H9 (cell line): ENCODE measurements around the gene GRIK3. TPM values are rescaled to one million over a fixed set of nuclear protein-coding genes. Genes with fewer than 3 reads are reported as not detected.
A peak's percentile ranks its signal among the peaks of the same experiment; 100 is the strongest.

Source experiments
- DNase-seq: peaks from one replicate; pipeline ENCODE4 v3.0.0-alpha.2; 2017
- H2AFZ ChIP-seq: one replicate; pipeline ENCODE4 v1.6.1; 2013; ENCODE audit warnings: mild to moderate bottlenecking, low read length, control low read depth, moderate library complexity
- H2AK5ac ChIP-seq: 2 replicates; pipeline ENCODE4 v1.6.1; 2013; ENCODE audit warnings: low read length, control low read depth, mixed read lengths; ENCODE audit not compliant: insufficient read length
- H2BK120ac ChIP-seq: one replicate; pipeline ENCODE4 v1.6.1; 2013; ENCODE audit warnings: low read depth, mild to moderate bottlenecking, low read length, control low read depth, inconsistent platforms; ENCODE audit not compliant: poor library complexity, severe bottlenecking
- H2BK12ac ChIP-seq: 2 replicates; pipeline ENCODE4 v1.6.1; 2013; ENCODE audit warnings: low read length, control low read depth, mixed read lengths, low read depth; ENCODE audit not compliant: insufficient read length
- H2BK15ac ChIP-seq: 2 replicates; pipeline ENCODE4 v1.6.1; 2013; ENCODE audit warnings: low read depth, low read length, control low read depth
- H2BK20ac ChIP-seq: one replicate; pipeline ENCODE4 v1.6.1; 2013; ENCODE audit warnings: low read depth, mild to moderate bottlenecking, low read length, control low read depth, inconsistent platforms; ENCODE audit not compliant: poor library complexity, severe bottlenecking
- H2BK5ac ChIP-seq: 2 replicates; pipeline ENCODE4 v1.6.1; 2013; ENCODE audit warnings: low read length, control low read depth, mixed read lengths; ENCODE audit not compliant: insufficient read length
- H3K14ac ChIP-seq: 2 replicates; pipeline ENCODE4 v1.6.1; 2013; ENCODE audit warnings: low read length, control low read depth; ENCODE audit not compliant: insufficient read depth
- H3K18ac ChIP-seq: 2 replicates; pipeline ENCODE4 v1.6.1; 2013; ENCODE audit warnings: low read depth, mild to moderate bottlenecking, mixed read lengths, low read length, control low read depth; ENCODE audit not compliant: insufficient read length
- H3K23ac ChIP-seq: 2 replicates; pipeline ENCODE4 v1.6.1; 2013; ENCODE audit warnings: low read length, control low read depth, mixed read lengths, low read depth; ENCODE audit not compliant: insufficient read length
- H3K23me2 ChIP-seq: 2 replicates; pipeline ENCODE4 v1.6.1; 2013; ENCODE audit warnings: low read depth, mild to moderate bottlenecking, mixed read lengths, low read length, control low read depth; ENCODE audit not compliant: insufficient read length, poor library complexity, severe bottlenecking
- H3K27ac ChIP-seq: 2 replicates; pipeline ENCODE4 v1.5.1; 2013; ENCODE audit warnings: low read length, control low read depth, mixed read lengths, low read depth; ENCODE audit not compliant: insufficient read length
- H3K27me3 ChIP-seq: 2 replicates; pipeline ENCODE4 v1.6.1; 2013; ENCODE audit warnings: low read length, control low read depth, inconsistent platforms; ENCODE audit not compliant: insufficient read depth
- H3K4ac ChIP-seq: 2 replicates; pipeline ENCODE4 v1.6.1; 2013; ENCODE audit warnings: low read depth, mild to moderate bottlenecking, control low read depth, inconsistent platforms, low read length, moderate library complexity
- H3K4me1 ChIP-seq: 2 replicates; pipeline ENCODE4 v1.6.1; 2013; ENCODE audit warnings: low read length, control low read depth, inconsistent platforms; ENCODE audit not compliant: insufficient read depth
- H3K4me2 ChIP-seq: 2 replicates; pipeline ENCODE4 v1.6.1; 2013; ENCODE audit warnings: low read length, control low read depth, mixed read lengths; ENCODE audit not compliant: insufficient read length, insufficient read depth
- H3K56ac ChIP-seq: 2 replicates; pipeline ENCODE4 v1.6.1; 2013; ENCODE audit warnings: low read depth, mild to moderate bottlenecking, mixed read lengths, low read length, control low read depth; ENCODE audit not compliant: insufficient read length
- H3K79me1 ChIP-seq: 2 replicates; pipeline ENCODE4 v1.6.1; 2013; ENCODE audit warnings: low read depth, mild to moderate bottlenecking, moderate library complexity, low read length, control low read depth, inconsistent platforms; ENCODE audit not compliant: insufficient read depth, poor library complexity, severe bottlenecking
- H3K79me2 ChIP-seq: 2 replicates; pipeline ENCODE4 v1.6.1; 2013; ENCODE audit warnings: low read length, control low read depth, inconsistent platforms; ENCODE audit not compliant: insufficient read depth
- H3K9ac ChIP-seq: 2 replicates; pipeline ENCODE4 v1.6.1; 2013; ENCODE audit warnings: low read length, control low read depth, mixed read lengths; ENCODE audit not compliant: insufficient read length; ENCODE audit errors: extremely low read depth
- H3K9me3 ChIP-seq: one replicate; pipeline ENCODE4 v1.6.1; 2013; ENCODE audit warnings: low read depth, low read length, inconsistent platforms; ENCODE audit not compliant: control insufficient read depth
- H3T11ph ChIP-seq: one replicate; pipeline ENCODE4 v1.6.1; 2013; ENCODE audit warnings: mild to moderate bottlenecking, low read length, control low read depth, inconsistent platforms
- H4K20me1 ChIP-seq: one replicate; pipeline ENCODE4 v1.6.1; 2013; ENCODE audit not compliant: control insufficient read depth, insufficient read length, insufficient read depth
- H4K5ac ChIP-seq: 2 replicates; pipeline ENCODE4 v1.6.1; 2013; ENCODE audit warnings: low read depth, mild to moderate bottlenecking, mixed read lengths, low read length, control low read depth; ENCODE audit not compliant: insufficient read length
- H4K8ac ChIP-seq: replicated peaks from 2 replicates; pipeline ENCODE4 v1.6.1; 2013; ENCODE audit warnings: low read length, control low read depth, mixed read lengths, low read depth; ENCODE audit not compliant: insufficient read length
- H4K91ac ChIP-seq: 2 replicates; pipeline ENCODE4 v1.6.1; 2013; ENCODE audit warnings: low read depth, mild to moderate bottlenecking, moderate library complexity, mixed read lengths, low read length, control low read depth; ENCODE audit not compliant: insufficient read length
- H3K27ac Mint-ChIP-seq, 3 experiments: 2 replicates in 2 of 3; 3 replicates in 1 of 3; pipeline ENCODE4 v1.8.0; 2020 to 2021; ENCODE audit warnings: mixed read lengths in 3 of 3, mild to moderate bottlenecking in 1 of 3, moderate library complexity in 1 of 3
- H3K27me3 Mint-ChIP-seq: 2 replicates; pipeline ENCODE4 v1.8.0; 2021; ENCODE audit warnings: low read depth, mild to moderate bottlenecking, moderate library complexity, mixed read lengths
- H3K36me3 Mint-ChIP-seq, 3 experiments: 2 replicates in 2 of 3; 3 replicates in 1 of 3; pipeline ENCODE4 v1.8.0; 2020 to 2021; ENCODE audit warnings: low read depth in 3 of 3, mixed read lengths in 3 of 3; ENCODE audit not compliant: insufficient read depth in 1 of 3
- H3K4me1 Mint-ChIP-seq, 2 experiments: 2 replicates each; pipeline ENCODE4 v1.8.0; 2020; ENCODE audit warnings: mixed read lengths in 2 of 2
- H3K4me3 Mint-ChIP-seq, 2 experiments: 2 replicates in 1 of 2; 3 replicates in 1 of 2; pipeline ENCODE4 v1.8.0; 2020 to 2021; ENCODE audit warnings: mild to moderate bottlenecking in 2 of 2, mixed read lengths in 2 of 2, moderate library complexity in 1 of 2
- H3K9me3 Mint-ChIP-seq, 2 experiments: 2 replicates in 1 of 2; 3 replicates in 1 of 2; pipeline ENCODE4 v1.8.0; 2020; ENCODE audit warnings: mild to moderate bottlenecking in 2 of 2, mixed read lengths in 2 of 2, moderate library complexity in 1 of 2
- WGBS: extraction: QIAGEN DNeasy Blood & Tissue Kit; methylation state at CpG from one replicate; pipeline ENCODE4 v1.1.7; 2013; ENCODE audit warnings: missing lambda C conversion rate, low lambda C conversion rate, mixed read lengths; ENCODE audit not compliant: insufficient read length; ENCODE audit errors: extremely low coverage; 5-methylcytosine and 5-hydroxymethylcytosine counted together
- total RNA-seq: library from RNA; stranded (reverse); gene quantifications from 2 replicates; pipeline ENCODE4 v1.2.1, GENCODE V29; 2021
- TF ChIP-seq, protein P1 (sequence below): fragments of 200-600 bp; sonication (generic); conservative IDR thresholded peaks from 3 replicates; pipeline ENCODE4 v1.8.0; 2021; ENCODE audit warnings: antibody characterized with exemption, mild to moderate bottlenecking

GRIK3 gene
- total RNA-seq, 1 experiment from 2014 or later = 1.7 TPM

DNA sequence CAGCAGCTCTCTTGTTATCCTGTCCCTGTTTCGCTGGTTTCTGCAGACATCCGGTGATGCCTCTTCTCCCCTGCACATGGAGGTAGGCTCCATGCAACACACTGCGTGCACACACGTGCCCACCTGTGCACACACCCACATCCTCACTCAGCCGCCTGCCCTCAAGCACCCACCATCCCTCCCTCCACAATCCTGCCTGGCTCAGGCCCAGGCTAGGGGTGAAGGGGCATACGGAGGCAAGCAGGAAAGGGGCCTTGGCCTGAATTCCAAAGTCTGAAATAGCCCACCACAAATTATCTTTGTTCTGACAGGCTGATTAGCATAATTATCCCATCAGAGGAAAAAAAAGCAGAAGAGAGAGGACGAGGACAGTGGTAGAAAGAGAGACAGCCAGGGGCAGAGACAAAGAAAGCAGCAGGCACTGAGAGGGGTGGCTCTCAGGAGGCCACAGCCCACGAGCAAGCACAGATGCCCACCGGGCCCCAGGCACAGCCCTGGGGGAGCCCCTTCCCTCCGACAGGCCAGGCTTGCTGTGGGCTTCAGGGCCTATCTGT lies 73.2 kb downstream of the GRIK3 start:
- Mint-ChIP-seq H3K4me1 (peaks cover 0 to 6% of the 10 kb centered on the region in 2 experiments; a peak in 1 of 4 replicates), H3K4me3 (no peak overlapping the region), H3K36me3 (no peaks in the 10 kb centered on the region; a peak in 1 of 7 replicates), H3K9me3 (no peaks in the 10 kb centered on the region), H3K27ac (0 out of 7 replicates have a peak overlapping the region, but pooled peaks of 1 of the 3 experiments have one; percentile 49), H3K27me3 (peaks cover 13% of the 10 kb centered on the region)
- WGBS = no CpG with 5 or more reads among the region's 10 CpGs
- H3K23me2 ChIP-seq = no peaks in the 10 kb centered on the region
- H3K4ac ChIP-seq = no peak overlapping the region
- no peak overlapping the region for H3K56ac ChIP-seq
- no peak overlapping the region for H2BK12ac ChIP-seq
- H4K5ac ChIP-seq = no peak overlapping the region
- H2AFZ ChIP-seq = no peak overlapping the region
- H3K14ac ChIP-seq = no peak overlapping the region; the same call in 1 of the 2 replicates
- H2BK20ac ChIP-seq = no peak overlapping the region
- H3K27ac ChIP-seq = no peak overlapping the region
- peaks cover 2% of the 10 kb centered on the region for H4K20me1 ChIP-seq
- no peaks in the 10 kb centered on the region for H3K4me1 ChIP-seq
- H3K18ac ChIP-seq = no peak overlapping the region
- H2BK15ac ChIP-seq = no peak overlapping the region
- H4K91ac ChIP-seq = no peak overlapping the region
- no peak for DNase-seq
- H3K23ac ChIP-seq = no peak overlapping the region
- TF ChIP-seq, protein P1, sequence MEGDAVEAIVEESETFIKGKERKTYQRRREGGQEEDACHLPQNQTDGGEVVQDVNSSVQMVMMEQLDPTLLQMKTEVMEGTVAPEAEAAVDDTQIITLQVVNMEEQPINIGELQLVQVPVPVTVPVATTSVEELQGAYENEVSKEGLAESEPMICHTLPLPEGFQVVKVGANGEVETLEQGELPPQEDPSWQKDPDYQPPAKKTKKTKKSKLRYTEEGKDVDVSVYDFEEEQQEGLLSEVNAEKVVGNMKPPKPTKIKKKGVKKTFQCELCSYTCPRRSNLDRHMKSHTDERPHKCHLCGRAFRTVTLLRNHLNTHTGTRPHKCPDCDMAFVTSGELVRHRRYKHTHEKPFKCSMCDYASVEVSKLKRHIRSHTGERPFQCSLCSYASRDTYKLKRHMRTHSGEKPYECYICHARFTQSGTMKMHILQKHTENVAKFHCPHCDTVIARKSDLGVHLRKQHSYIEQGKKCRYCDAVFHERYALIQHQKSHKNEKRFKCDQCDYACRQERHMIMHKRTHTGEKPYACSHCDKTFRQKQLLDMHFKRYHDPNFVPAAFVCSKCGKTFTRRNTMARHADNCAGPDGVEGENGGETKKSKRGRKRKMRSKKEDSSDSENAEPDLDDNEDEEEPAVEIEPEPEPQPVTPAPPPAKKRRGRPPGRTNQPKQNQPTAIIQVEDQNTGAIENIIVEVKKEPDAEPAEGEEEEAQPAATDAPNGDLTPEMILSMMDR = no peak
- H2BK5ac ChIP-seq = no peak overlapping the region
- no peaks in the 10 kb centered on the region for H3K27me3 ChIP-seq
- H2AK5ac ChIP-seq = no peak overlapping the region
- no peak overlapping the region for H3K9ac ChIP-seq
- H2BK120ac ChIP-seq = no peak overlapping the region
- no peaks in the 10 kb centered on the region for H3K79me2 ChIP-seq
- no peak overlapping the region for H4K8ac ChIP-seq
- no peak overlapping the region for H3K4me2 ChIP-seq
- no peaks in the 10 kb centered on the region for H3K9me3 ChIP-seq
- no peak overlapping the region for H3T11ph ChIP-seq
- H3K79me1 ChIP-seq = no peaks in the 10 kb centered on the region
